ENCODE measurements around the gene PLD2. TPM values are rescaled to one million over a fixed set of nuclear protein-coding genes. Genes with fewer than 3 reads are reported as not detected.
"Not testable (repeated sequence)": the region's sequence is repeated elsewhere in the genome, so short reads cannot be mapped to it uniquely, and the experiment has no call there.

The PLD2 gene
- total RNA-seq, 1 donor from 2014 or later: 16.6 TPM

DNA sequence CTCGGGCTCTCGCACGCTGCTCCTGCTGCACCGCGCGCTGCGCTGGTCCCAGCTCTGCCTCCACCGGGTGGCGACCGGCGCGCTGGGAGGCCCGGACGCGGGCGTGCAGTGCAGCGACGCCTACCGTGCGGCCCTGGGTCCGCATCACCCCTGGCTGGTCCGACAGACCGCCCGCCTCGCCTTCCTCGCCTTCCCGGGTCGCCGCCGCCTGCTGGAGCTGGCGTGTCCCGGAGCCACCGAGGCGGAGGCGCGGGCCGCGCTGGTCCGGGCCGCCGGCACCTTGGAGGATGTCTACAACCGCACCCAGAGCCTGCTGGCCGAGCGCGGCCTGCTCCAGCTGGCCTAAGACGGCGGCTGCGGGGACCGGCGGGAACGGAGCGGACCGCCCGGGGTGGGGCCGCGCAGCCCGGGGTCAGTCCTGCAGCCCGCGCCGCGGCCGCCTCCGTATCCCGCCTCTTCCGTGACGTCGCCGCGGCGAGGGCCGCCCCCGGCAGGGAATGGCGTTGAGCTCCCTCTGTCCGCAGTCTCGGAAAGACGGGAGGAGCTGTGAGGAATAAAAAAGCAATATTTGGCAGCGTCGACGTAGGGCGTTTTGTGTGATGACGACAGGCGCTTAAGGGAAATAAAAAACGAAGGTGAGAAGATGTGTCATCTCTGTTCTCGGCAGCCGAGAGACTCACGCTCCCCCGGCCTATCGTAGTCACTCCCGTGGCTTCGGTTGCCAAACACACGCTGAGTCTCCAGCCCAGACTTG, 16.8 kb upstream of the PLD2 start:
- peak; percentile 90 for DNase-seq (ENCODE audit: low spot score)

GRCh38 chr17:4790705-4791088, 16.3 kb upstream of the PLD2 start:
- DNase-seq (ENCODE audit: low spot score): no peak

DNA sequence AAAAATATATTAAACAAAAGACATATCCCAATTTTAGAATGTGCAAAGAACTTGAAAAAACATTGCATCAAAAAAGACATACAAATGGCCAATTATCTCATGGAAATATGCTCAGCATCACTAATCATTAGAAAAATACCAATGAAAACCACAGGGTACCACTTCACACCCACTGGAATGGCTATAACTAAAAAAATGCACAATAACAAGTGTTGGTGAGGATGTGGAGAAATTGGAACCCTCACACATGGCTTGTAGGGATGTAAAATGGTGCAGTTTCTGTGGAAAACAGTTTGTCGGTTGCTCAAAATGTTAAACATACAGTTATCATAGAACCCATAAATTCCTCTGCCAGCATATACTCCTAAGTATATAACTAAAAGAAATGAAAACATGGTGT, 11.8 kb upstream of the PLD2 start:
- DNase-seq (ENCODE audit: low spot score): no peak

DNA sequence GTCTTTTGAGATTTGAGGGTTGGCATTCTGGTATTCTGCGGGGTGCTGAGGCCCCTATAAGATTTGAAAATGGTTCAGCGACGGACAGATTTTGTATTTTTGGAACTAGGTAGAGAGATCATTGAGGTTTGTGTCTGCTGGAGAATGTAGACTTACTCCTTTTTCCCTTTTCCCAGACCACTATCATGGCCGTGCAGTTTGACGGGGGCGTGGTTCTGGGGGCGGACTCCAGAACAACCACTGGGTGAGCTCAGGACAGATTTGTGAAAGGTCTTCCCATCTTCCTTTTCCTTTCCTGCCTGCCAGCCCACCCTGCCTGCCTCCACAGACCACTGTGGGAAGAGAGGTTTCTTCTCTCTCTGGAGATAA, 10.4 kb upstream of the PLD2 start:
- DNase-seq (ENCODE audit: low spot score): peak; percentile 30

- no peak for DNase-seq (ENCODE audit: low spot score)
Measured at GRCh38 chr17:4800462-4801196, 6.3 kb upstream of the PLD2 start.

DNA sequence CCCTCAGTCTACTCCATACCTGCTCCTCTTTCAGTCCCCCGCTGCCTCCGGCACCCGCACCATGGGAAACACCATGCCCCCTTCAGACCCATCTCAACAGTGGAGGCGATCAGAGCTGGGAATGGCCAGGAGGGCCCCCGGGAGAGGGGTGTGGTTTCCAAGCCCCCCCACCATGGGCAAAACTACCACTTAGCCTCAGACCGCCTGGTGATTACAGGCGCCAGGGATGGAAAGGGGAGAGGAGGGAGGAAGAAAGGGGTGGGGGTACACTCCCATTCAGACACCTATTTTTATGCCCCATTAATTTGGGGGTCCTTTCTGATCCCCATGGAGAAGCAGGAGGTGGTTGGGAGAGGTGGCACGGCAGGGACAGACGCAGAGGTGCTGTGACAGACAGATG, 4.7 kb upstream of the PLD2 start, which contains the start of gene C17orf114:
C17orf114 (minus strand) TSS at position 101 of the 400 bp plus-strand sequence.
- no peak for DNase-seq (ENCODE audit: low spot score)

DNA sequence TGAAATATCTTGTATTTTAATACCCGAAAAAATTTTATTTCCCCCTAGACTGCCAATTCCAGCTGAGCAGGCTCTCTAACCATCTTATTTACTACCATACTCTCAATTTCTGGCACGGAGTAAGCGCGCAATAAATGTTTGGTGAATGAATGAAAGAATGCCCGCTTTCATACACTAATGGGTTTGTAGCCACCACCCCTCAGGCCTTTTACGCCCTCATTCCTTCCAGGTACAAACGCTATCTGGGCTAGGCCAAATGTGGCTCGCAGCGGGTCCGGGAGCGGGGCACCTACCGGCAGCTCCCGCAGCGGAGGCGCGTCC, 536 bp upstream of the PLD2 start:
- DNase-seq (ENCODE audit: low spot score): peak; percentile 32

DNA sequence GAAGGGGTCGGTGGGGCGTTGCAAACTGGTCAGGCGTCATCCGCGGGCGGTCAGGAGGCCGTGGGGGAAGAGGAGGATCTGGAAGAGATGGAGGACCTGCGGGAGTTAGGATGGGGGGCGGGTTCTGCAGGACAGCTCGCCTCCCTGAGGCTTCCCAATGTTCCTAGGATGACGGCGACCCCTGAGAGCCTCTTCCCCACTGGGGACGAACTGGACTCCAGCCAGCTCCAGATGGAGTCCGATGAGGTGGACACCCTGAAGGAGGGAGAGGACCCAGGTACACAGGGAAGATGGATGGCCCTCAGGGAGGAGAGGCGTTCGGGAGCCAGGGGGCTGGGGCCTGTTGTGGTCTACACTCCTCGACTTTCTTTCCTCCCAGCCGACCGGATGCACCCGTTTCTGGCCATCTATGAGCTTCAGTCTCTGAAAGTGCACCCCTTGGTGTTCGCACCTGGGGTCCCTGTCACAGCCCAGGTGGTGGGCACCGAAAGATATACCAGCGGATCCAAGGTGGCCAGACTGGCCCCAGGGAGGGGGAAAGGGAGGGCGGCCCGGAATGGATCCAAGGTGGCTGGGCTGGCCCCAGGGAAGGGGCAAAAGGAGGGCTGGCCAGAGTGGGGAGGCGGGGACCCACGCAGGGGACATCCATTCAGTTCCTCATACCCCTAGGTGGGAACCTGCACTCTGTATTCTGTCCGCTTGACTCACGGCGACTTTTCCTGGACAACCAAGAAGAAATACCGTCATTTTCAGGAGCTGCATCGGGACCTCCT, 839 bp downstream of the PLD2 start:
- no peak for DNase-seq (ENCODE audit: low spot score)

GRCh38 chr17:4808378-4808767, 1.4 kb downstream of the PLD2 start:
- DNase-seq (ENCODE audit: low spot score): no peak

DNA sequence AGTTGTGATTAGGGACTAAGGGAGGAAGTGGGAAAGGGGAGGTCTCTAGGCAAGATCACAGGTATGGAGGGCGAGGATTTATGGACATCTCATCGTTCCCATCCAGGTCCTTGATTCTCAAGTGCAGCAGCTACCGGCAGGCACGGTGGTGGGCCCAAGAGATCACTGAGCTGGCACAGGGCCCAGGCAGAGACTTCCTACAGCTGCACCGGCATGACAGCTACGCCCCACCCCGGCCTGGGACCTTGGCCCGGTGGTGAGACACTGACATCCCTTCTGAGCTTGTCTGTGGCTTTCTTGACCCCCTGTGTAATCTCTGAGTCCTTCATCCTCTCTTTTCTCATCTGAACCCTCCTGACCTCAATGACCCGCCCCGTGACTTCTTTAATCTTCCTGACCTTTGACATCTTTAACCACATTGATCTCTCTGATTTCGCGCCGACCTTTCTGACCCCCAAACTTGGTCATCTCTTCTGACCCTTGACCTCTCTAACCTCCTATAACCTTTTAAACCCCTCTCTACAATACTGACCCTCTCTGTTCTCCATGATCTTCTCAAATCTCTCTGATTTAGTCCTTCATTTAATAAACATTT, 3.8 kb downstream of the PLD2 start:
- no peak for DNase-seq (ENCODE audit: low spot score)

DNA sequence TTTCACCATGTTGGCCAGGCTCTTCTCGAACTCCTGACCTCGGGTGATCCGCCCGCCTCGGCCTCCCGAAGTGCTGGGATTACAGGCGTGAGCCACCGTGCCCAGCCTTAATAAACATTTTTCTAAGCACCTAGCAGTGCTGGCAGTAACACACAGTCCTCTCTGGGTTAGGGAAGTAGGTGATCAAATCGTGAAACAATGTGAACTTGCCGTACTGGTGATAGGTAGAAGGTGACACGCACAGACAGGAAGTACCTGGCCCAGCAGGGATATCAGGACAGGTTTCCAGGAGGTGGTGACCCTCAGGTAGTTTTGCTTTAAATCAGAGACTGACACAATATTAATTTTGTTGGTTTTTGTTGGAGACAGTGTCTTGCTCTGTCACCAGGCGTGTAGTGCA, 4.5 kb downstream of the PLD2 start:
- DNase-seq (ENCODE audit: low spot score): no peak

- no peak for DNase-seq (ENCODE audit: low spot score)
Measured at GRCh38 chr17:4812690-4813089, 5.7 kb downstream of the PLD2 start.

DNA sequence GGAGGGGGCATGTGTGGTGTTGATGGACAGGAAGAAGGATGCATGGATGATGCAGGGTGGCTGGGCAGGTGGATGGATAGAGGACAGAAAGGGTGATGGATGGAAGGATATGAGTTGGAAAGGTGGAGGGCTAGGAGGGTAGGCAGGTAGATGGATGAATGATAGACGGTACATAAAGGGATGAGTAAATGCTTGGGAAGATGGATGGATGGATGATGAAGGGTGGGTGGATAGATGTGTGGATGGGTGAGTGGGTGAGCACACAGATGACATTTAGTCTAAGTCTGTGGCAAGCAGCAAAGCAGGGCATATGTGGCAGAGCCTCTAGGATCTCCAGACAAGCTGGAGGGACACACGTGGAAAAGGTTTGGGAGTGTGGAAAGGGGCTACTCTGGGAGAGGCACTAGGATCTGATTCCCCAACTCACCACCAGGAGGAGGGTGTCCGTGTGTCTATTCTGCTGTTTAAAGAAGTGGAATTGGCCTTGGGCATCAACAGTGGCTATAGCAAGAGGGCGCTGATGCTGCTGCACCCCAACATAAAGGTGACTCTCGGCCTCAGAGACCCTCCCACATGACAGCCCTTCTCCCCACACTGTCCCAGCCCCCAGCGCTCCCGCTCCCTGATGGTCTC, 8.2 kb downstream of the PLD2 start:
- no peak for DNase-seq (ENCODE audit: low spot score)

DNA sequence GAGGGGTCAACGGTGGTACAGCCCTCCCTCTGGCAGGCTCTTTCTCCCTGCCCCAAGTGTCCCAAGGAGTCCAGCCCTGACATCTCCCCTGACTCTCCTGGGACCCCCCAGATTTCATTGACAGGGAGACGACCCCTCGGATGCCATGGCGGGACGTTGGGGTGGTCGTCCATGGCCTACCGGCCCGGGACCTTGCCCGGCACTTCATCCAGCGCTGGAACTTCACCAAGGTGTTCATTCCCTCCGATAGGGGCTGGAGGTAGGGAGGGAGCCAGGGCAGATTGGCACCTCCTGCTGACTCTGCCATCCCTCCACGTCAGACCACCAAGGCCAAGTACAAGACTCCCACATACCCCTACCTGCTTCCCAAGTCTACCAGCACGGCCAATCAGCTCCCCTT, 9.9 kb downstream of the PLD2 start:
- no peak for DNase-seq (ENCODE audit: low spot score)

GRCh38 chr17:4818276-4818675, 11.3 kb downstream of the PLD2 start:
- DNase-seq (ENCODE audit: low spot score): no peak

DNA sequence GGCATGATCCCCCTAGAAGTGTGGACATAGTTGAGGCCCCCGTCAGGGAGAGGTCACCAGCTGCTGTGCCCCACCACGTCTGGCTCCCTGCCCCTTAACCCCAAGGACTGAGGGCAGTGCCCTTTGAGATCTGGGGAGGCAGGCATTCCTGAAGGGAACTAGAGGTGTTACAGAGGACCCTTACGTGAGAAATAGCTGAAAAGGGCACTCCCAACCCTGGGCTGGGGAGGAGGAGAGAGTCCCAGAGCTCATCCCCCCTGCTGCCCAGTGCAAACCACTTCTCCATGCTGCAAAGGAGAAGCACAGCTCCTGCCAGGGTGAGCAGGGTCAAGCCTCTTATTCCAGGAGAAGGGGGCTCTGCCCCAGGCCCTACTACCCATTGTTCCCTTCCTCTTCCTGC, 15.9 kb downstream of the PLD2 start:
- no peak for DNase-seq (ENCODE audit: low spot score)

DNA sequence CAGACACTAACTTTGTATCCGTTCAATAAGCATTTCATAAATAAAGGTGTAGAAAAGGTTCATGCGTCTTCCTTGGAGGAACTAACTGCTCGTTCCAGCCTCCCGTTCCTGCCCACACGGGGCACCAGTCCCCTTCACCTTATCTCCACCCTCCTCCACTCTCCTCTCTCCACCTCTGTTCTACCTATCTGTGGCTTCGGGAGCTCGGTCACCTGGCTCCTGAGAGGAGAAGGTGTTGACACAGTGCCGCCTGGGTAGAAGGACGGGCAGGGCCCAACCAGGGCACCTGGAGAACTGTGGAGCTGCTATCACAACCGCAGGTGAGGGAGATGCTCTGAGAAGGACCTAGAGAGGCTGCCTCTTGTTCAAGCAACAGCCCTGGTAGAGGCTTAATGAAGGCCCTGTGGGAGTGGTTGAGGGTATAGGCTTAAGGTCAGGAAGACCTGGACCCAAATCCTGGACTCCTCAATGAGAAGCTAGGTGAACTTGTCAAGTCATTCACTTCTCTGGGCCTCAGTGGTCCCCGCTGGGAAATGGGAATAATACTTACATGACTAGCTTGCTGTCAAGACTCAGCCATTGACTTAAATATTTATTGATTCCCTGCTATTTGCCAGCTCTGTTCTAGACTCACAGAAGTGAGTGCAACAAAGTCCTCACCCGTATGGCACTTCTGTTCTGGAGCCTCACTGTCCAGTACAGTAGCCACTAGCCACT, 16.6 kb downstream of the PLD2 start:
- DNase-seq (ENCODE audit: low spot score): no peak

- DNase-seq (ENCODE audit: low spot score): no peak
Measured at GRCh38 chr17:4827399-4827798, 20.4 kb downstream of the PLD2 start.

DNA sequence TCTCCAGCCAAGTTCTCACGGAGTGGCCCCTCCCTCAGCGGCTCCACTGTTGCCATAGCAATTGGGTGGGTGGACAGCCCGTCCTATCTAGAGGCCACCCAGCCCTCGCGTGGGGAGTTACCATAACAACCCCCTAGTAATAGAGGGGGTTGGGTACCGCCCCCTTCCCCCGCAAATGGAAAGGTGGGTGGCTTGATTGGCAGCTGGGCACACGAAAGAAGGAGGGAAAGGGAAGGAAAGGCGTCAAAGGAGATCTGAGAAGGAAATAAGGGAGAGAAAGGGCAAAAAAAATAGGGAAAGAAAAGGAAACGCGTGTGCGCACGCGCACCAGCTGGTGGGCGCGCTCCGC, 25.9 kb downstream of the PLD2 start:
- DNase-seq (ENCODE audit: low spot score): not testable (repeated sequence)

GRCh38 chr17:4833178-4833940, 26.4 kb downstream of the PLD2 start, which contains the start of gene MINK1:
Gene MINK1 (plus strand): TSS chr17:4833340. CDS start chr17:4833584, 244 bp downstream.
- DNase-seq (ENCODE audit: low spot score): peak; percentile 97

Data from umbilical cord (tissue), 2 donors.